GM18861 (cell line): ENCODE results near the gene GPRC5C.
"Not testable (repeated sequence)": the region's sequence is repeated elsewhere in the genome, so short reads cannot be mapped to it uniquely, and the experiment has no call there.

Experiments
- ATAC-seq: cut with Tn5 transposase; IDR thresholded peaks from one replicate; pipeline ENCODE4 v1.9.1; 2021; ENCODE audit not compliant: unreplicated experiment

GPRC5C gene

DNA sequence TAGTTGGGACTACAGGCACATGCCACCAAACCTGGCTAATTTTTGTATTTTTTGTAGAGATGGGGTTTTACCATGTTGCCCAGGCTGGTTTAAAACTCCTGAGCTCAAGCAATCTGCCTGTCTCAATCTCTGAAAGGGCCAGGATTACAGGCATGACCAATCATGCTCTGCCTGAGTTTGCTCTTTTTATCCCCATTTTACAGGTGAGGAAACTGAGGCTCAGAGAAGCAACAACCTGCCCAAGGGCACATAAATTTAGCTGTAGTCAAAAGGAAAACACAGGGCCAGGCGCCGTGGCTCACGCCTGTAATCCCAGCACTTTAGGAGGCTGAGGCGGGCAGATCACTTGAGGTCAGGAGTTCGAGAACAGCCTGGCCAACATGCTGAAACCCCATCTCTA is 26.6 kb upstream of the GPRC5C start:
- ATAC-seq = not testable (repeated sequence)

DNA sequence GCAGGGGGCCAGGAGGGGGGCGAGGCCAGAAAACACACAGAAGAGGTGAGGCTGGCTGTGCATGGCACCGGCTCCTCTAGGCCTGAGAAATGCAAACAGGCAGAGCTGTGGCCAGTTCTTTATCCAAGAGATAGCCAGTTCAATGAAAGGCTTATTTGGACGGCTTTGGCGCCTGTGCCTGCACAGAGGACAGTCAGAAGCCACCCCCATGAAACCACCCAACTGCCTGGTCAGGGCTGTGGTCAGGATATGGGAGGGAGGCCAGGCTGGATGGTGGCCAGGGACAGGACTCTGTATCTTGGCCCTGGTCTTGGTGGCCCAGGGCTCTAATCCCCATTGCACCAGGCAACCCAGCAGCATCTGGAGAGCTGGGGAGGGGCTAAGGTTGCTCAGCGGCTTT is 24.5 kb upstream of the GPRC5C start:
- ATAC-seq = no peak

GRCh38 chr17:74408262-74408661 is 23.6 kb upstream of the GPRC5C start:
- no peak for ATAC-seq

DNA sequence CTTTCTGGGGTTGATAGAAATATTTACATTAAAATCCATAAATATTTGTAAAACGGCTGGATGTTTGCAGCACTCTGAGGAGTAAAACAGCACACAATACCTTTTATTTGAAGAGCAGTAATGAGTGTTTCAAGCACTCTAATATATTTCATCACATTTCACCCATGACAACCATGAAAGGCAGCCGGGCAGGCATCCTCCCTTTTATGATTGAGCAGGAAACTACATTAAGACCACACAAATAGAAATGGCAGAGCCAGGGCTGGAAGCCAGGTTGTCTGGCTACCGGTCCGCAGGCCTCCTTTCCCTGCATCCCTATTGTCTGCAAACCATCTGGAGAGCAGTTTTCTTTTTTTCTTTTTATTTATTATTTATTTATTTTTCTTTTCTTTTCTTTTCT is 23.1 kb upstream of the GPRC5C start:
- no peak for ATAC-seq

- ATAC-seq = no peak
Observed at GRCh38 chr17:74410001-74410443, 21.9 kb upstream of the GPRC5C start.

GRCh38 chr17:74412581-74412980 is 19.3 kb upstream of the GPRC5C start:
- no peak for ATAC-seq

DNA sequence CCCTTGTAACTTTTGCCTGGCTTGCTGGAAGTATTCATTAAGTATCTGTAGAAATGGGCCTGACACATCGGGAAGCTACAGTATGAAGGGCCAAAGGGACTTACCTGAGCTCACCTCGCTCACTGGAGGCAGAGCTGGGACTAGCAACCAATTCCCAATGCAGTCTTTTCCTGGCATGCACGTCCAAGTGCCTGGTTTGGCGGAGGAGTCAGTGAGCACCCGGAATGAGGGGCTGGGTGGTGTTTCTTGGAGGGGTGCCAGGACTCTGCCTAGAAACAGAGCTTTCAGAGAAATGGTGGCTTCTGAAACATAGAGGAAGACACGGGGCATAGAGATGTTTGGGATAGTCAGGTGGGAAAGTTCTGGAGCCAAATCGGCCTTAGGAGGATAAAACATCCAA is 18.4 kb upstream of the GPRC5C start:
- ATAC-seq = no peak

DNA sequence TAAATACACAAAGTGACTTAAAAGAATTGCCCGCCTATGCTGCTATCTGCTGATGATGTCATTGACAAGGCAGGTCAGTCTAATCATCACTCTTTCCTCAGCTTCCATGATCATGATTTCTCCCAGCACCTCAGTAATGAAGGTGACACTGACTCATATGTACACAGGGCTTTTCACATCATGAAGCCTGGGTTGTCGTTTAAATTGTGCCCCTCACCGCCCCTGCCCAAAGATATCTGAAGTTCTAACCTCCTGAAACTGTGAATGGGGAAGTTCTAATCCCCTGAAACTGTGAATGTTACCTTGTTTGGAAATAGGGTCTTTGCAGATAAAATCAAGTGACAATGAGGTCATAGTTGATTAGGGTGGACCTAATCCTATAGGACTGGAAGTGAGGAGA is 17.4 kb upstream of the GPRC5C start:
- ATAC-seq = no peak

- ATAC-seq = no peak
Observed at GRCh38 chr17:74415608-74416396, 16.1 kb upstream of the GPRC5C start.

DNA sequence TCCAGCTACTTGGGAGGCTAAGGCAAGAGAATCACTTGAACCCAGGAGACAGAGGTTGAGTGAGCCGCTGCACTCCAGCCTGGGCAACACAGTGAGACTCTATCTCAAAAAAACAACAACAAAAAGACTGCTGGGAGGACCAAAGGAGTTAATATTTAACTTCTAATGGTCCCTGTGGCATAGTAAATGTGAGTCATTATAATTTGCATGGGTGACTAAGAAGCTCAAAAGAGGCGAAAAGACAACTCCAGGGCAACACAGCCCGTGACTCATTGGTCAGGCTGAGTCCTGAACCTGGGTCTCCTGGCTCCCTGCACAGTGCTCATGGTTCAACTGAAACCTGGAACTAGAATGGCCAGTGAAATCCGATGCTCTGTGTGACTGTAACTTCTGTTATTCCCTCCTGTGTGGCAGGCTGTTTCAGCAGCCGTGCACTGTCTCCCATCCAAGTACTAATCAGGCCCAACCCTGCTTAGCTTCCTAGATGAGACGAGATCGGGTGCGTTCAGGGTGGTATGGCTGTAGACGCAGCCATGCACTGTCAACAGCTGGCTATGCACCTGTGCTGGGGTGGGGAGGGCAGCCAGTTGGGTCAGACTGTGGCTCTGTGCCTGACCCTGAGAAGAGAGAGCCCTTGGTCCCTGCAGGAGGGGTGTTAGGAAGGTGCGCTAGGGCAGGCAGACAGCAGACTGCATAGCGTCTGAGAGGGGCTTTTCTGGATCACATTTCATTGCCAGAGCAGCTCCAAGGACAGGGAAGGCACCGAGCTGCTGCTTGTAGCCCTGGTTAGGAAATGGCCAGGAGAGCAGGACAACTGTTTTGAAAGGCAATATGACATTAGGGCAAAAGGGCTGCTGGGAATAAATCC is 14.5 kb upstream of the GPRC5C start:
- peak; percentile 75 for ATAC-seq

DNA sequence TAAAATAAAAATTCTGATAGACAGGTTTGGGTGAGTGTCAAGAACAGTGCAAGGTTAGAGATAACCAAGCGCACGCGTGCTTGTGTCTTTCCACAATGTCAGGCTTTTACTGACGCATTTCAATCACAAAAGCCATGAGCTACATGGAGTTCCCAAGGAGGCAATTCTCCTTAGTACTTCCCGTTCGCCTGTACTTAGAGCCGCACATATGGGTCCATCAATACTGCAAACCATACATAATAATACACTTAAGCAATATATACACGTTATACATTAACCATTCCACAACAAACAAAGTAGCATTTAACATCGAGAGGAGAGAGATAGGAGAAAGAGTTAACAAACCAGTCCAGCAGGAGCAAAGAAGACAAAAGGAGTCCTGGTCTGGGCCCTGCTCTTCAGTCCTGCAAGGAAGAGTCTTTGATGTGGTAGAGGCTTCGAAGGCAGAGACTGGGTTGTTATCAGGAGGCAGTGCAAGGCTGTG is 11.9 kb upstream of the GPRC5C start:
- ATAC-seq = no peak

GRCh38 chr17:74424117-74424516 is 7.8 kb upstream of the GPRC5C start:
- ATAC-seq = no peak

GRCh38 chr17:74424657-74425056 is 7.2 kb upstream of the GPRC5C start:
- ATAC-seq = no peak

DNA sequence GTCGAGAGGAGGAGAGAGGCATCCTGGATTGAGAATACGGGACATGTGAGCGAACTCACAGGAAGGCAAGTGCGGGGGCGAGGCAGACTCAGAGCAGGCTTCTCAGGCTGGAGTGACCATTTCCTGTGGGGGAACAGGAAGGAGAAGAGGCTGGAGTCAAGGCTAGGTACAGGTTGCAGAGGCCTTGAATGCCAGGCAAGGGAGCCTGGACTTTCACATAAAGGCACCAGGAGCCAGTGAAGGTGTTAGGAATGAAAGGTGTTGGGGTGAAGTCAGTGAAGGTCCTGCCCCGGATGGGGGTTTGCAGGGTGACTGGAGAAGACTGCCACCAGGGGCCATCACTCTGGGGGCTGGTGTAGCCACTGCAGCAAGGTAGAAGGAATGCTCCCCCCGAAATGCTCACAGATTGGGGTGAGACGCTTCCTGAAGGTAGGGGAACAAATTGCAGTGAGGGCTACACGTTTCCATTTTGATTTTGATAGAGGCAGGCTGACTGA is 5.3 kb upstream of the GPRC5C start:
- no peak for ATAC-seq

GRCh38 chr17:74427048-74427762 is 4.7 kb upstream of the GPRC5C start:
- no peak for ATAC-seq

GRCh38 chr17:74427763-74428153 is 4.1 kb upstream of the GPRC5C start:
- ATAC-seq = no peak

DNA sequence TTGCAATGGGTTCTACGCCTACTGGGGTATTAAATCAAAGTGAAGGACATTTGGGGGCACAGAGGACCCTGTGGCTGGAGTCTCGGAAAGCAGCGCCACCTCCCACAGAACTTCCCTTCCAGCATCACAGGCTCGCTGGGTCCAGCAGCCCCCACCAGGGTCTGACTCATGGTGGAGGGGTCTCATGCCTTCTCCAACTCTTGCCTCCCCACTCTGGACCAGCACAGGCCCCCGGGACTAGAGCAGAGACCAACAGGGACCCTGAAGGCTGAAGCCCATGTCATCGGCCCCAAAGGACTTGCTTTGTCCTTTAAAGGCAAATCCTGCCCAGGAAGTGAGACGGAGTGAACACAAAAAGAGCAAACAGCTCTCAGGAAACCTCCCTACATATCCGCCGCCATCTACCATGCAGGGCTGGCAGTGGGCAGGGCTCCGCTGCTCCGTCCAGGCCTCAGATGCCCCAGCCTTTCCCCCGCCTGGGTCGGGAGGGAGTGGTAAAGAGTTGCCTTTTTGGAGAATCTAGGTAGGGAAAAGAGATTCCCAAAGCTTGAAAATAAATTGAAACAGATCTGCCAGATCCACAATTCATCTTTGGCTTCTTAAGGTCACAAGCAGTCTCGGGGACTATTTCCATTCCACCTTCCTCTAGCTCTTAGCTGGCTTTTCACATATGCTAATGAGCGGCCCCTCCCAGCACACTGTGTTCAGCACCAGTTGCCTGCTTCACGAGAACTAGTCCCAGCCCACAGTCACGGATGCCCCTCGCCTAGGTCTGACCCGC is 2.1 kb upstream of the GPRC5C start:
- ATAC-seq = peak; percentile 3

DNA sequence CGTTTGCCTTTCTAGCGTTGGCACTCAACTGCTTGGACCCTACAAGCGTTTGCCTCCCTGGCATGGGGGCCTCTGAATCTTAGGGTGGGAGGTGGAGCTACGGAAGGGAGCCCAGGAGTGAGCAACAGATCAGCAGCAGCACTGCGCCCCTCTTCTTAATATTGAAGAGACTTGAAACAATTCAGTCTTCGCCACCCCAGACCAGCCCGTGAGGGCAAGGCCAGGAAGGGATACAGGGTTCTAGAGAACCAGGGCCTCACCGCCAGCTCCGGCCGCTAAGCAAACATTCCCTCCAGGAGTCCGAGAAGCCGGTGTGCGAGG is 1.5 kb upstream of the GPRC5C start:
- ATAC-seq = no peak

DNA sequence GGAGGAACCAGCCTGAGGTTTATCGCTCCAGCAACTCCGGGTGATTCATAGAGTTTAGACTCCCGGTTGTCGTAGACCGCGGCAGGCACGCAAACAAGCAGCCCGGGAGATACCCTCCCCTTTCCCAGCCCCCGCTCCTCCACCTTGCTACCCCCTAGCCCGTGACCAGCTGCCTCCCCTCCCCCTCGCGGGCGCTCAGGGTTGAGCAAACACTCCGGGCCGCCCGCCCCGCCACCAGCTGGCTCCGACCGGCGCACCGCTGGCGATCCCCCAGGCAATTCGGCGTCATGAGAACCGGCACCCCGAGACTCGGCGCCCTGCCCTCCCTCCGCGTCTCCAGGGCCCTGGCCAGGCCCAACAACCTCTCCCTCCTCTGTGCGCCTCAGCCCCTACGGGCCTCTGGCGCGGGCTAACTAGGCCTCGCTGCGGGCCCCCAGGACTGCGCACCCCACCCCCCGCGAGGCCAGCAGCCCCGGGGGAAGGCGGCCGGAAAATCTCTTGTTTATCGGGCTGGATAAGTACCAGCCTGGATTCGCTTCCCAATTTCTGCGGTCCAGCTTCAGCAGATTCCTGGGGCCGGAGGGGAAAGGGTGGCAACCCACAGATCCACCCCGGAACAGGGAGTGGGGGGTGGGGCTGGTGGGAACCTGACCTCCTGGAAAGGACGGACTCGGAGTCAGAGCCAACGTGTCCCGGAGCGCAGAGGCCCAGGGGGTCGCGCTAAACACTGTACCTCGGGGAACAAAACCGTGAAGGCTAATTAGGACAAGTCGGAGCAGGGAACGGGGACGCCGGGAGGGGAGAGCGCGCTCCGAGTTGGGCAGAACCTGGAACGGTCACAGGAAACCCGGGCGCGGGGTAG is 951 bp upstream of the GPRC5C start:
- ATAC-seq = peak; percentile 48

GRCh38 chr17:74432424-74432690 is 469 bp downstream of the GPRC5C start:
- no peak for ATAC-seq
